GM21619 (cell line): ENCODE data around the gene KRT35.

Source experiments
- ATAC-seq: cut with Tn5 transposase; IDR thresholded peaks from one replicate; pipeline ENCODE4 v1.9.1; 2021; ENCODE audit not compliant: unreplicated experiment

KRT35 gene

GRCh38 chr17:41481036-41481435 lies at the start of gene KRT35:
Gene KRT35 (minus strand): TSS chr17:41481151. CDS start chr17:41481097, 54 bp downstream.
- ATAC-seq: no peak

- no peak for ATAC-seq
Observed at GRCh38 chr17:41530062-41531048, 49.4 kb upstream of the KRT35 start.

GRCh38 chr17:41529491-41529915 lies 48.6 kb upstream of the KRT35 start:
- ATAC-seq: no peak

GRCh38 chr17:41528959-41529353 lies 48.0 kb upstream of the KRT35 start:
- no peak for ATAC-seq

GRCh38 chr17:41527063-41528023 lies 46.4 kb upstream of the KRT35 start:
- no peak for ATAC-seq

GRCh38 chr17:41524261-41524660 lies 43.3 kb upstream of the KRT35 start:
- ATAC-seq: no peak

GRCh38 chr17:41523787-41524186 lies 42.8 kb upstream of the KRT35 start:
- ATAC-seq: no peak

GRCh38 chr17:41523225-41523593 lies 42.3 kb upstream of the KRT35 start:
- no peak for ATAC-seq

- no peak for ATAC-seq
Observed at GRCh38 chr17:41522301-41523224, 41.6 kb upstream of the KRT35 start.

- no peak for ATAC-seq
Observed at GRCh38 chr17:41521574-41522261, 40.8 kb upstream of the KRT35 start.

- ATAC-seq: no peak
Observed at GRCh38 chr17:41520821-41521521, 40.0 kb upstream of the KRT35 start.

GRCh38 chr17:41519501-41520224 lies 38.7 kb upstream of the KRT35 start:
- ATAC-seq: no peak

- ATAC-seq: no peak
Observed at GRCh38 chr17:41518789-41519449, 38.0 kb upstream of the KRT35 start, which contains the start of gene KRT15. Gene KRT15 (minus strand): TSS chr17:41518890. CDS start chr17:41518827, 63 bp downstream.

GRCh38 chr17:41518031-41518430 lies 37.1 kb upstream of the KRT35 start:
- ATAC-seq: no peak

- ATAC-seq: no peak
Observed at GRCh38 chr17:41516830-41517283, 35.9 kb upstream of the KRT35 start.

GRCh38 chr17:41516147-41516829 lies 35.3 kb upstream of the KRT35 start:
- no peak for ATAC-seq

- no peak for ATAC-seq
Observed at GRCh38 chr17:41513168-41513547, 32.2 kb upstream of the KRT35 start.
